LNCAP (cell line): ENCODE data around the gene FYCO1.

ENCODE experiments used
- CTCF ChIP-seq: fragments of 450-650 bp; IDR thresholded peaks from 2 replicates; pipeline ENCODE4 v1.5.1; 2017; ENCODE audit warnings: mild to moderate bottlenecking

The FYCO1 gene

GRCh38 chr3:45904931-45905330 lies 90.7 kb downstream of the FYCO1 start:
- TF ChIP-seq CTCF = no peak

GRCh38 chr3:45896956-45897355 lies 98.7 kb downstream of the FYCO1 start:
- no peak for TF ChIP-seq CTCF

- no peak for TF ChIP-seq CTCF
These were observed 99.7 kb downstream of the FYCO1 start for GRCh38 chr3:45895686-45896468.

GRCh38 chr3:45894015-45894414 lies 101.6 kb downstream of the FYCO1 start:
- no peak for TF ChIP-seq CTCF

- TF ChIP-seq CTCF = no peak
These were observed 103.5 kb downstream of the FYCO1 start for GRCh38 chr3:45892161-45892560.

- no peak for TF ChIP-seq CTCF
These were observed 105.2 kb downstream of the FYCO1 start for GRCh38 chr3:45890405-45890804.

- TF ChIP-seq CTCF = no peak
These were observed 106.3 kb downstream of the FYCO1 start for GRCh38 chr3:45889337-45889736.
